ENCODE data around the gene TDRD10.

DNA sequence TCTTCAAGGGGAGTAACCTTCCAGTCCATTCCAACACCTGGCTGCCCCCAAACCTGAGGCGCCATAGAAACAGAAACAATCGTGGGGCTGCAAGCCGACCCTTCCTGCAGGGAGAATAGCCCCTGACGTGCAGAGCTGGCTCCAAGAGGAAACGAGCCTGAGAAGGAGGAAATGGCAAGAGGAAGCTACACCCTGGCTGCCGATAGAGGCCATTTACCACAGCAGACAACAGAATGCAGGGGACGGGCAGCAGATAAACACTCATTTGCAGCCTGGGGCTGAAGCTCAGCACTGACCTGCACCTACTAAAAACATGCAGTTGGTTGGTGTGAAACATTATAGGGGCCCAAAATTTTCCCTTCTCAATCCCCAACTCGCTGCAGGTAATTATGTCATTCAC, 8.7 kb upstream of the TDRD10 start:
- TF ChIP-seq, protein P1, sequence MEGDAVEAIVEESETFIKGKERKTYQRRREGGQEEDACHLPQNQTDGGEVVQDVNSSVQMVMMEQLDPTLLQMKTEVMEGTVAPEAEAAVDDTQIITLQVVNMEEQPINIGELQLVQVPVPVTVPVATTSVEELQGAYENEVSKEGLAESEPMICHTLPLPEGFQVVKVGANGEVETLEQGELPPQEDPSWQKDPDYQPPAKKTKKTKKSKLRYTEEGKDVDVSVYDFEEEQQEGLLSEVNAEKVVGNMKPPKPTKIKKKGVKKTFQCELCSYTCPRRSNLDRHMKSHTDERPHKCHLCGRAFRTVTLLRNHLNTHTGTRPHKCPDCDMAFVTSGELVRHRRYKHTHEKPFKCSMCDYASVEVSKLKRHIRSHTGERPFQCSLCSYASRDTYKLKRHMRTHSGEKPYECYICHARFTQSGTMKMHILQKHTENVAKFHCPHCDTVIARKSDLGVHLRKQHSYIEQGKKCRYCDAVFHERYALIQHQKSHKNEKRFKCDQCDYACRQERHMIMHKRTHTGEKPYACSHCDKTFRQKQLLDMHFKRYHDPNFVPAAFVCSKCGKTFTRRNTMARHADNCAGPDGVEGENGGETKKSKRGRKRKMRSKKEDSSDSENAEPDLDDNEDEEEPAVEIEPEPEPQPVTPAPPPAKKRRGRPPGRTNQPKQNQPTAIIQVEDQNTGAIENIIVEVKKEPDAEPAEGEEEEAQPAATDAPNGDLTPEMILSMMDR (IDR thresholded peaks at IDR 0.05; ENCODE audit: low read length), result no peak
- no peak for TF ChIP-seq EZH2 (optimal IDR thresholded peaks at IDR 0.05; ENCODE audit: low read depth, low read length)
- TF ChIP-seq EZH2phosphoT487 (IDR thresholded peaks at IDR 0.05; ENCODE audit: low read length), result no peak

Measured in MM.1S (cell line).